ENCODE data around the gene LAMC1. TPM values are rescaled to one million over a fixed set of nuclear protein-coding genes. Genes with fewer than 3 reads are reported as not detected.

LAMC1 gene
- total RNA-seq, 4 donors from 2014 or later, result 288 to 318 (median 304) TPM

GRCh38 chr1:182984621-182985020, 38.6 kb upstream of the LAMC1 start:
- Histone ChIP-seq H3K4me3 (no peak overlapping the region), H3K27me3 (no peaks in the 10 kb centered on the region), H3K27ac (no peak overlapping the region), H3K36me3 (no peaks in the 10 kb centered on the region), H3K9me3 (no peaks in the 10 kb centered on the region), H3K4me1 (peaks cover 0 to 4% (median 0%) of the 10 kb centered on the region in 4 donors)
- TF ChIP-seq CTCF (IDR thresholded peaks at IDR 0.05), result no peak
- no peak for TF ChIP-seq POLR2A (IDR thresholded peaks at IDR 0.05)
- no peak for TF ChIP-seq EP300 (IDR thresholded peaks at IDR 0.05)
- 90 to 95% methylated on average over 1 of the region's 1 CpG for WGBS, 2 donors
- no peak for DNase-seq (ENCODE audit: low spot score in 2 of 2)

- Histone ChIP-seq H3K36me3 (no peaks in the 10 kb centered on the region), H3K9me3 (no peaks in the 10 kb centered on the region), H3K27ac (no peak overlapping the region), H3K4me3 (no peak overlapping the region), H3K4me1 (peaks cover 0 to 10% (median 4%) of the 10 kb centered on the region in 4 donors), H3K27me3 (no peaks in the 10 kb centered on the region)
- DNase-seq (ENCODE audit: low spot score in 2 of 2), result no peak
- TF ChIP-seq CTCF (IDR thresholded peaks at IDR 0.05) (no peak), POLR2A (IDR thresholded peaks at IDR 0.05) (no peak), EP300 (IDR thresholded peaks at IDR 0.05) (no peak)
- WGBS, 2 donors, result 73 to 77% methylated on average over 1 of the region's 1 CpG
These were observed 37.3 kb upstream of the LAMC1 start for GRCh38 chr1:182985876-182986275.

- Histone ChIP-seq H3K9me3 (no peaks in the 10 kb centered on the region), H3K36me3 (no peaks in the 10 kb centered on the region), H3K27ac (peak overlapping the region in 2 of 4 donors; percentile 0 to 61), H3K4me3 (no peak overlapping the region), H3K4me1 (peaks cover 0 to 10% (median 4%) of the 10 kb centered on the region in 4 donors), H3K27me3 (no peaks in the 10 kb centered on the region)
- DNase-seq (ENCODE audit: low spot score in 2 of 2), result peak in 1 of 2 donors; percentile 13
- TF ChIP-seq CTCF (IDR thresholded peaks at IDR 0.05) (no peak), POLR2A (IDR thresholded peaks at IDR 0.05) (no peak), EP300 (IDR thresholded peaks at IDR 0.05) (peak in 1 of 2 donors; percentile 33)
- 68 to 69% methylated on average over 7 of the region's 7 CpGs for WGBS, 2 donors
These were observed 32.6 kb upstream of the LAMC1 start for GRCh38 chr1:182990413-182991144.

- no peaks in the 10 kb centered on the region for H3K9me3 ChIP-seq
- H3K4me3 ChIP-seq, result no peak overlapping the region
- no peaks in the 10 kb centered on the region for H3K27me3 ChIP-seq
- no peak for DNase-seq (ENCODE audit: low spot score in 2 of 2)
- TF ChIP-seq POLR2A (IDR thresholded peaks at IDR 0.05) (no peak), EP300 (IDR thresholded peaks at IDR 0.05) (no peak), CTCF (IDR thresholded peaks at IDR 0.05) (no peak)
- H3K36me3 ChIP-seq, result no peaks in the 10 kb centered on the region
- peaks cover 0 to 10% (median 4%) of the 10 kb centered on the region in 4 donors for H3K4me1 ChIP-seq
- no peak overlapping the region for H3K27ac ChIP-seq
These were observed 29.5 kb upstream of the LAMC1 start for GRCh38 chr1:182993746-182994145.

- no peak for TF ChIP-seq POLR2A (IDR thresholded peaks at IDR 0.05)
- TF ChIP-seq EP300 (IDR thresholded peaks at IDR 0.05), result no peak
- TF ChIP-seq CTCF (IDR thresholded peaks at IDR 0.05), result no peak
- DNase-seq (ENCODE audit: low spot score in 2 of 2), result no peak
- Histone ChIP-seq H3K36me3 (no peaks in the 10 kb centered on the region), H3K27ac (no peak overlapping the region), H3K27me3 (no peaks in the 10 kb centered on the region), H3K4me1 (peaks cover 0 to 1% (median 0%) of the 10 kb centered on the region in 4 donors), H3K9me3 (no peaks in the 10 kb centered on the region), H3K4me3 (no peak overlapping the region)
- 57 to 62% methylated on average over 4 of the region's 4 CpGs for WGBS, 2 donors
These were observed 27.3 kb upstream of the LAMC1 start for GRCh38 chr1:182995894-182996293.

All from tibial nerve (tissue), 4 donors.